HG03432 (cell line): Measurements from ENCODE around the gene FOXP1.

Source experiments
- ATAC-seq: cut with Tn5 transposase; IDR thresholded peaks from one replicate; pipeline ENCODE4 v1.9.1; 2021; ENCODE audit warnings: mild to moderate bottlenecking, moderate library complexity; ENCODE audit not compliant: unreplicated experiment

Gene FOXP1

GRCh38 chr3:71251156-71251775 lies 332.3 kb downstream of the FOXP1 start:
- ATAC-seq, result no peak

- no peak for ATAC-seq
Observed at GRCh38 chr3:71250026-71250425, 333.5 kb downstream of the FOXP1 start.

- ATAC-seq, result no peak
Observed at GRCh38 chr3:71247958-71248335, 335.6 kb downstream of the FOXP1 start.

GRCh38 chr3:71247221-71247957 lies 336.1 kb downstream of the FOXP1 start:
- ATAC-seq, result no peak

GRCh38 chr3:71245971-71246880 lies 337.3 kb downstream of the FOXP1 start:
- no peak for ATAC-seq

GRCh38 chr3:71244826-71245488 lies 338.6 kb downstream of the FOXP1 start:
- no peak for ATAC-seq

GRCh38 chr3:71244153-71244825 lies 339.2 kb downstream of the FOXP1 start:
- no peak for ATAC-seq

- ATAC-seq, result no peak
Observed at GRCh38 chr3:71243229-71243628, 340.3 kb downstream of the FOXP1 start.

GRCh38 chr3:71241981-71242560 lies 341.5 kb downstream of the FOXP1 start:
- no peak for ATAC-seq

GRCh38 chr3:71241246-71241901 lies 342.2 kb downstream of the FOXP1 start:
- ATAC-seq, result no peak

- no peak for ATAC-seq
Observed at GRCh38 chr3:71240034-71240433, 343.5 kb downstream of the FOXP1 start.

GRCh38 chr3:71238355-71238757 lies 345.2 kb downstream of the FOXP1 start:
- no peak for ATAC-seq

- ATAC-seq, result no peak
Observed at GRCh38 chr3:71237672-71238071, 345.9 kb downstream of the FOXP1 start.

GRCh38 chr3:71235846-71236245 lies 347.7 kb downstream of the FOXP1 start:
- ATAC-seq, result no peak

GRCh38 chr3:71232895-71233294 lies 350.6 kb downstream of the FOXP1 start:
- ATAC-seq, result no peak

GRCh38 chr3:71232175-71232679 lies 351.3 kb downstream of the FOXP1 start:
- ATAC-seq, result no peak

GRCh38 chr3:71231680-71232079 lies 351.8 kb downstream of the FOXP1 start:
- no peak for ATAC-seq

GRCh38 chr3:71229905-71230657 lies 353.4 kb downstream of the FOXP1 start:
- ATAC-seq, result no peak
